H1 (cell line): ENCODE data around the gene DBH.

Experiments used
- CHD2 ChIP-seq: IDR thresholded peaks from 2 replicates; pipeline ENCODE4 v1.6.1; 2012; ENCODE audit warnings: low read length, improper control_type of control experiment
- CTCF ChIP-seq, 3 experiments: IDR thresholded peaks; 1 replicate in 2 of 3; 2 replicates in 1 of 3; pipeline versions ENCODE4 v1.5.1 to v1.6.1; 2011; ENCODE audit warnings: low read length in 3 of 3, mild to moderate bottlenecking in 3 of 3, inconsistent platforms in 2 of 3, low read depth in 1 of 3, moderate library complexity in 1 of 3; ENCODE audit not compliant: insufficient read depth in 1 of 3; ENCODE audit errors: control extremely low read depth in 1 of 3
- EZH2 ChIP-seq: fragments of 200-600 bp; sonication (generic); IDR thresholded peaks from 2 replicates; pipeline ENCODE4 v1.7.1; 2012; ENCODE audit warnings: low read depth, mild to moderate bottlenecking, moderate library complexity, low read length, inconsistent platforms; ENCODE audit not compliant: severe bottlenecking
- GABPA ChIP-seq: IDR thresholded peaks from 2 replicates; pipeline ENCODE4 v1.6.1; 2011; ENCODE audit warnings: mild to moderate bottlenecking, low read length, moderate library complexity, borderline replicate concordance; ENCODE audit not compliant: insufficient read depth
- TAF1 ChIP-seq: IDR thresholded peaks from 2 replicates; pipeline ENCODE4 v1.6.1; 2011; ENCODE audit warnings: mild to moderate bottlenecking, low read depth, low read length
- USF2 ChIP-seq: IDR thresholded peaks from 2 replicates; pipeline ENCODE4 v1.6.1; 2011; ENCODE audit warnings: low read length, improper control_type of control experiment

GRCh38 chr9:133640160-133640559 lies 4.0 kb downstream of the DBH start:
- TF ChIP-seq USF2: no peak
- TF ChIP-seq CHD2: no peak
- TF ChIP-seq EZH2: no peak
- no peak for TF ChIP-seq CTCF (IDR thresholded peaks at IDR 0.05; ENCODE audit: control extremely low read depth in 1 of 3, insufficient read depth in 1 of 3, low read depth in 1 of 3, low read length in 3 of 3)
- no peak for TF ChIP-seq GABPA
- no peak for TF ChIP-seq TAF1
